ENCODE measurements around the gene ARMC8. TPM values are rescaled to one million over a fixed set of nuclear protein-coding genes. Genes with fewer than 3 reads are reported as not detected.

ARMC8 gene
- total and polyA plus RNA-seq, 8 donors, result 7.6 to 21.1 (median 16.9) TPM

- DNase-seq (no peak), ATAC-seq (no peak), FAIRE-seq (no peak)
- H3K4me1 ChIP-seq, result no peaks in the 10 kb centered on the region
- H3K9me3 ChIP-seq, result no peaks in the 10 kb centered on the region
- intact Hi-C loops (cut with DNase I), result no loop called here
- H3K4me3 ChIP-seq, result no peak overlapping the region
- WGBS, 2 donors, result 88 to 92% methylated on average over 1 of the region's 1 CpG
- no peak for TF ChIP-seq CTCF (IDR thresholded peaks at IDR 0.05)
- no peak overlapping the region for H3K27ac ChIP-seq
- H3K36me3 ChIP-seq, result no peaks in the 10 kb centered on the region
- H3K27me3 ChIP-seq, result no peaks in the 10 kb centered on the region
Observed at GRCh38 chr3:138257986-138258385, 70.9 kb downstream of the ARMC8 start.

GRCh38 chr3:138259126-138259525, 72.0 kb downstream of the ARMC8 start:
- Histone ChIP-seq H3K36me3 (no peaks in the 10 kb centered on the region), H3K4me3 (no peak overlapping the region), H3K9me3 (no peaks in the 10 kb centered on the region), H3K27ac (no peak overlapping the region), H3K27me3 (no peaks in the 10 kb centered on the region), H3K4me1 (no peaks in the 10 kb centered on the region)
- WGBS, 2 donors, result 90 to 99% methylated on average over 4 of the region's 4 CpGs
- intact Hi-C loops (cut with DNase I), result no loop called here
- FAIRE-seq (no peak), DNase-seq (no peak), ATAC-seq (no peak)
- TF ChIP-seq CTCF (IDR thresholded peaks at IDR 0.05), result no peak

- Histone ChIP-seq H3K36me3 (no peaks in the 10 kb centered on the region), H3K9me3 (no peaks in the 10 kb centered on the region), H3K27ac (no peak overlapping the region), H3K4me1 (no peaks in the 10 kb centered on the region), H3K27me3 (no peaks in the 10 kb centered on the region), H3K4me3 (no peak overlapping the region)
- no peak for TF ChIP-seq CTCF (IDR thresholded peaks at IDR 0.05)
- FAIRE-seq (no peak), DNase-seq (no peak), ATAC-seq (no peak)
- WGBS, 2 donors, result 83 to 90% methylated on average over 1 of the region's 1 CpG
- intact Hi-C loops (cut with DNase I), result no loop called here
Observed at GRCh38 chr3:138260611-138261010, 73.5 kb downstream of the ARMC8 start.

GRCh38 chr3:138263104-138263503, 76.0 kb downstream of the ARMC8 start:
- intact Hi-C loops (cut with DNase I), result no loop called here
- Histone ChIP-seq H3K4me1 (no peaks in the 10 kb centered on the region), H3K27me3 (no peaks in the 10 kb centered on the region), H3K27ac (no peak overlapping the region), H3K4me3 (no peak overlapping the region), H3K36me3 (no peaks in the 10 kb centered on the region), H3K9me3 (no peaks in the 10 kb centered on the region)
- no peak for TF ChIP-seq CTCF (IDR thresholded peaks at IDR 0.05)
- WGBS, 2 donors, result 55% methylated on average over 2 of the region's 2 CpGs
- no peak for FAIRE-seq
- ATAC-seq, result no peak
- no peak for DNase-seq

GRCh38 chr3:138265745-138266144, 78.6 kb downstream of the ARMC8 start:
- Histone ChIP-seq H3K4me3 (no peak overlapping the region), H3K9me3 (no peaks in the 10 kb centered on the region), H3K36me3 (peaks cover 0 to under 1% (median 0%) of the 10 kb centered on the region in 3 donors), H3K27ac (no peak overlapping the region), H3K4me1 (no peaks in the 10 kb centered on the region), H3K27me3 (no peaks in the 10 kb centered on the region)
- FAIRE-seq (no peak), ATAC-seq (no peak), DNase-seq (no peak)
- WGBS, 2 donors, result 83 to 84% methylated on average over 1 of the region's 1 CpG
- intact Hi-C loops (cut with DNase I), result no loop called here
- TF ChIP-seq CTCF (IDR thresholded peaks at IDR 0.05), result no peak
